H1 (cell line): Measurements from ENCODE around the gene SLC9A3. TPM values are rescaled to one million over a fixed set of nuclear protein-coding genes. Genes with fewer than 3 reads are reported as not detected.

Source experiments
- CTCF ChIA-PET: fragments of 300-600 bp; sonication (Branson Sonifier 250); formaldehyde crosslinking; loops from one replicate; lab custom pipeline; 2021; ENCODE audit not compliant: partially characterized antibody; lab: Charles Lee
- POLR2A ChIA-PET: fragments of 300-600 bp; sonication (Branson Sonifier 250); formaldehyde crosslinking; loops from one replicate; lab custom pipeline; 2021; ENCODE audit warnings: inconsistent platforms; ENCODE audit not compliant: partially characterized antibody; lab: Charles Lee
- DNase-seq, 2 experiments: peaks; one replicate each; pipeline versions ENCODE4 v3.0.0 to v3.0.0-alpha.2; 2010 to 2022; ENCODE audit warnings: low spot score in 2 of 2, low read depth in 1 of 2, mixed read lengths in 1 of 2
- FAIRE-seq: peaks from 2 replicates; lab custom pipeline; 2011; peaks lifted over from hg19 to GRCh38; lab: Jason Lieb, UNC
- H2AFZ ChIP-seq: 2 replicates; pipeline ENCODE4 v1.8.1; 2012; ENCODE audit warnings: low read length, inconsistent platforms
- H2AK5ac ChIP-seq: 2 replicates; pipeline ENCODE4 v1.6.1; 2013; ENCODE audit warnings: low read depth, low read length
- H2BK120ac ChIP-seq: replicated peaks from 2 replicates; pipeline ENCODE3; 2013; ENCODE audit warnings: low read depth, low read length, inconsistent platforms
- H2BK12ac ChIP-seq: 2 replicates; pipeline ENCODE4 v1.6.1; 2013; ENCODE audit warnings: low read depth, low read length
- H2BK15ac ChIP-seq: 2 replicates; pipeline ENCODE4 v1.6.1; 2013; ENCODE audit warnings: low read length
- H2BK20ac ChIP-seq: 2 replicates; pipeline ENCODE4 v1.6.1; 2013; ENCODE audit warnings: low read length
- H2BK5ac ChIP-seq: 2 replicates; pipeline ENCODE4 v1.6.1; 2013; ENCODE audit warnings: low read depth, low read length
- H3K14ac ChIP-seq: 2 replicates; pipeline ENCODE4 v1.6.1; 2013; ENCODE audit warnings: inconsistent platforms; ENCODE audit not compliant: insufficient read length
- H3K18ac ChIP-seq: 2 replicates; pipeline ENCODE4 v1.6.1; 2013; ENCODE audit warnings: low read length; ENCODE audit errors: extremely low read depth
- H3K23ac ChIP-seq: 2 replicates; pipeline ENCODE4 v1.6.1; 2013; ENCODE audit warnings: inconsistent platforms; ENCODE audit not compliant: insufficient read length
- H3K23me2 ChIP-seq: 2 replicates; pipeline ENCODE4 v1.6.1; 2013; ENCODE audit warnings: low read depth, low read length
- H3K27ac ChIP-seq: 2 replicates; pipeline ENCODE4 v1.6.1; 2011; ENCODE audit warnings: low read depth, low read length, inconsistent platforms
- H3K27me3 ChIP-seq, 4 experiments: replicated peaks in 1 of 4; 1 replicate in 1 of 4; 2 replicates in 3 of 4; pipeline versions ENCODE4 v1.6.1 to v1.8.1; 2011 to 2013; ENCODE audit warnings: low read length in 3 of 4, mild to moderate bottlenecking in 3 of 4, inconsistent platforms in 2 of 4, mixed read lengths in 2 of 4, moderate library complexity in 1 of 4; ENCODE audit not compliant: control insufficient read depth in 3 of 4, insufficient read depth in 3 of 4; ENCODE audit errors: extremely low read depth in 1 of 4
- H3K36me3 ChIP-seq, 4 experiments: 2 replicates each; pipeline versions ENCODE4 v1.6.1 to v1.8.1; 2011 to 2013; ENCODE audit warnings: mild to moderate bottlenecking in 4 of 4, low read length in 3 of 4, moderate library complexity in 2 of 4, control low read depth in 1 of 4, inconsistent platforms in 1 of 4; ENCODE audit not compliant: insufficient read depth in 4 of 4, control insufficient read depth in 2 of 4
- H3K4ac ChIP-seq: replicated peaks from 2 replicates; pipeline ENCODE3; 2013; ENCODE audit warnings: low read length, low read depth, mixed read lengths, inconsistent platforms; ENCODE audit not compliant: insufficient read length
- H3K4me1 ChIP-seq, 4 experiments: replicated peaks in 1 of 4; 1 replicate in 1 of 4; 2 replicates in 3 of 4; pipeline versions ENCODE4 v1.6.1 to v1.8.1; 2011 to 2013; ENCODE audit warnings: low read length in 3 of 4, inconsistent platforms in 2 of 4, mixed read lengths in 1 of 4; ENCODE audit not compliant: insufficient read depth in 4 of 4, control insufficient read depth in 3 of 4
- H3K4me2 ChIP-seq, 2 experiments: 2 replicates each; pipeline versions ENCODE4 v1.6.1 to v1.8.1; 2011 to 2013; ENCODE audit warnings: low read depth in 2 of 2, low read length in 2 of 2, control low read depth in 1 of 2, inconsistent platforms in 1 of 2, mild to moderate bottlenecking in 1 of 2; ENCODE audit not compliant: insufficient read depth in 1 of 2
- H3K4me3 ChIP-seq, 4 experiments: fragments of 200-600, 300-600 bp in 1 of 4; sonication (generic), shearing (Covaris generic), sonication (Bioruptor Twin) in 1 of 4; 2 replicates each; pipeline versions ENCODE4 v1.5.1 to v1.8.1; 2011 to 2016; ENCODE audit warnings: low read length in 4 of 4, low read depth in 3 of 4, control low read depth in 2 of 4, inconsistent platforms in 2 of 4, mild to moderate bottlenecking in 2 of 4, mixed read lengths in 1 of 4, moderate library complexity in 1 of 4; ENCODE audit not compliant: insufficient read depth in 2 of 4; ENCODE audit errors: extremely low read depth in 1 of 4
- H3K56ac ChIP-seq: replicated peaks from 2 replicates; pipeline ENCODE3; 2013; ENCODE audit warnings: low read depth, mild to moderate bottlenecking, mixed read lengths, low read length, inconsistent platforms; ENCODE audit not compliant: insufficient read length
- H3K79me1 ChIP-seq: 2 replicates; pipeline ENCODE4 v1.6.1; 2013; ENCODE audit warnings: low read depth, low read length, control low read depth
- H3K79me2 ChIP-seq, 2 experiments: 2 replicates each; pipeline versions ENCODE4 v1.6.1 to v1.8.1; 2012 to 2013; ENCODE audit warnings: low read length in 2 of 2, mild to moderate bottlenecking in 2 of 2, inconsistent platforms in 1 of 2; ENCODE audit not compliant: insufficient read depth in 2 of 2, control insufficient read depth in 1 of 2
- H3K9ac ChIP-seq, 4 experiments: replicated peaks in 1 of 4; 1 replicate in 1 of 4; 2 replicates in 3 of 4; pipeline versions ENCODE4 v1.6.1 to v1.8.1; 2011 to 2013; ENCODE audit warnings: low read depth in 3 of 4, low read length in 3 of 4, control low read depth in 2 of 4, mild to moderate bottlenecking in 2 of 4, moderate library complexity in 2 of 4, inconsistent platforms in 1 of 4; ENCODE audit errors: extremely low read depth in 1 of 4
- H3K9me3 ChIP-seq, 2 experiments: 2 replicates each; pipeline versions ENCODE4 v1.6.1 to v1.8.1; 2012 to 2013; ENCODE audit warnings: mild to moderate bottlenecking in 2 of 2, moderate library complexity in 2 of 2, control low read depth in 1 of 2, inconsistent platforms in 1 of 2, low read depth in 1 of 2, low read length in 1 of 2, mixed read lengths in 1 of 2; ENCODE audit not compliant: insufficient read depth in 2 of 2
- H4K20me1 ChIP-seq, 2 experiments: replicated peaks in 1 of 2; 2 replicates each; pipeline versions ENCODE3 to v1.8.1; 2011 to 2013; ENCODE audit warnings: inconsistent platforms in 2 of 2, low read length in 2 of 2, mild to moderate bottlenecking in 1 of 2; ENCODE audit not compliant: insufficient read depth in 2 of 2, control insufficient read depth in 1 of 2
- H4K5ac ChIP-seq: 2 replicates; pipeline ENCODE4 v1.6.1; 2013; ENCODE audit warnings: low read length, low read depth, mixed read lengths, inconsistent platforms; ENCODE audit not compliant: insufficient read length
- H4K8ac ChIP-seq: 2 replicates; pipeline ENCODE4 v1.8.0; 2013; ENCODE audit warnings: mild to moderate bottlenecking, moderate library complexity, low read length, inconsistent platforms; ENCODE audit not compliant: insufficient read depth; ENCODE audit errors: extremely low read depth
- H4K91ac ChIP-seq: replicated peaks from 2 replicates; pipeline ENCODE3; 2013; ENCODE audit warnings: low read length, mixed read lengths, inconsistent platforms; ENCODE audit not compliant: insufficient read length
- CREB1 ChIP-seq: IDR thresholded peaks from 2 replicates; pipeline ENCODE4 v1.6.1; 2012; ENCODE audit warnings: inconsistent platforms
- KDM4A ChIP-seq: IDR thresholded peaks from one replicate; pipeline ENCODE4 v1.7.1; 2012; ENCODE audit warnings: low read depth, mild to moderate bottlenecking, moderate library complexity, low read length, inconsistent platforms; ENCODE audit not compliant: severe bottlenecking
- WGBS, 2 experiments: shearing (Covaris generic) in 1 of 2; methylation state at CpG; one replicate each; pipeline versions ENCODE4 v1.1.6 to v1.1.7; 2013 to 2015; ENCODE audit warnings: low lambda C conversion rate in 2 of 2, mixed read lengths in 2 of 2, inconsistent platforms in 1 of 2, low coverage in 1 of 2, missing lambda C conversion rate in 1 of 2; ENCODE audit not compliant: insufficient replicate concordance in 2 of 2, insufficient coverage in 1 of 2, insufficient read length in 1 of 2; ENCODE audit errors: extremely low coverage in 1 of 2, missing lambda C conversion rate in 1 of 2; 5-methylcytosine and 5-hydroxymethylcytosine counted together
- polyA plus RNA-seq, 7 experiments: library from polyadenylated mRNA; depleted of rRNA in 3 of 7; stranded (reverse) in 5 of 7; unstranded in 2 of 7; fragments of >200 nt in 5 of 7; fragments of 200-250 nt in 2 of 7; gene quantifications; 1 replicate in 5 of 7; 2 replicates in 1 of 7; 4 replicates in 1 of 7; pipeline versions ENCODE4 v1.2.1 to v1.2.3, GENCODE V29; 2011 to 2013; ENCODE audit warnings: missing spikeins in 2 of 7, mixed read lengths in 2 of 7
- total RNA-seq: library from RNA; stranded (reverse); fragmentation: NEBNext Ultra II Directional; extraction: Animal tissue kit (Norgen Biotek cat#: 25700); gene quantifications from 2 replicates; pipeline ENCODE4 v1.2.1, GENCODE V29; 2021

The SLC9A3 gene
- total and polyA plus RNA-seq, 2 of the 8 experiments (the other 6 are each of a cell fraction or from before 2014, with no cell fraction given) = 0.95 to 1.0 TPM

GRCh38 chr5:422323-423232 is 101.7 kb downstream of the SLC9A3 start:
- Histone ChIP-seq H3K4ac (no peak overlapping the region), H3K9ac (no peak overlapping the region), H2BK12ac (no peak overlapping the region; the same call in 1 of the 2 replicates), H3K4me1 (peaks cover 0 to 6% (median 0%) of the 10 kb centered on the region in 4 experiments; a peak in 1 of 7 replicates), H3K36me3 (no peaks in the 10 kb centered on the region), H2BK15ac (no peak overlapping the region), H3K14ac (no peak overlapping the region), H4K91ac (no peak overlapping the region), H2BK120ac (no peak overlapping the region), H4K8ac (no peak overlapping the region), H3K56ac (no peak overlapping the region), H2AFZ (no peak overlapping the region), H2AK5ac (no peak overlapping the region), H3K4me2 (no peak overlapping the region), H3K79me1 (no peaks in the 10 kb centered on the region), H2BK5ac (no peak overlapping the region), H3K79me2 (no peaks in the 10 kb centered on the region), H3K23me2 (peaks cover 10% of the 10 kb centered on the region; the same call in 1 of the 2 replicates), H4K5ac (no peak overlapping the region), H3K23ac (no peak overlapping the region), H3K9me3 (no peaks in the 10 kb centered on the region; a peak in 1 of 4 replicates), H3K4me3 (no peak overlapping the region), H3K27me3 (no peaks in the 10 kb centered on the region), H3K27ac (no peak overlapping the region), H4K20me1 (peaks cover 0 to 4% of the 10 kb centered on the region in 2 experiments), H2BK20ac (no peak overlapping the region), H3K18ac (no peak overlapping the region)
- WGBS, 2 experiments = 92% methylated on average over 31 of the region's 32 CpGs; no CpG with 5 or more reads in 1 of the 2 experiments
- FAIRE-seq = no peak
- DNase-seq = no peak
- TF ChIP-seq KDM4A (no peak), CREB1 (no peak)
- POLR2A ChIA-PET = interaction anchor here (0.8 kb wide), 1 partner anchor 23 kb away, joined by 3 read pairs; no protein-coding TSS in a partner anchor
- CTCF ChIA-PET = interaction anchor here (1.0 to 2.0 kb wide), 5 partner anchors 8 to 84 kb away, joined by 3 to 6 read pairs (median 4); no protein-coding TSS in a partner anchor
